GM18526 (cell line): ENCODE results near the gene HADH.

Experiments used
- POLR2A ChIP-seq: IDR thresholded peaks from 3 replicates; pipeline ENCODE4 v1.6.1; 2011; ENCODE audit not compliant: insufficient read length; ENCODE audit errors: extremely low read depth

Gene HADH

GRCh38 chr4:107991945-107992630 is 2.4 kb downstream of the HADH start:
- TF ChIP-seq POLR2A = no peak

GRCh38 chr4:107993969-107994368 is 4.3 kb downstream of the HADH start:
- TF ChIP-seq POLR2A = no peak

GRCh38 chr4:107994894-107995293 is 5.2 kb downstream of the HADH start:
- TF ChIP-seq POLR2A = no peak

GRCh38 chr4:107996949-107997788 is 7.5 kb downstream of the HADH start:
- no peak for TF ChIP-seq POLR2A

- no peak for TF ChIP-seq POLR2A
Observed at GRCh38 chr4:107997794-107998193, 8.1 kb downstream of the HADH start.

- TF ChIP-seq POLR2A = no peak
Observed at GRCh38 chr4:107999932-108000539, 10.3 kb downstream of the HADH start.

- no peak for TF ChIP-seq POLR2A
Observed at GRCh38 chr4:108001540-108002135, 11.9 kb downstream of the HADH start.

- no peak for TF ChIP-seq POLR2A
Observed at GRCh38 chr4:108003982-108004515, 14.4 kb downstream of the HADH start.

GRCh38 chr4:108004646-108005045 is 15.0 kb downstream of the HADH start:
- TF ChIP-seq POLR2A = no peak

- TF ChIP-seq POLR2A = no peak
Observed at GRCh38 chr4:108005807-108006206, 16.1 kb downstream of the HADH start.

GRCh38 chr4:108006361-108006760 is 16.7 kb downstream of the HADH start:
- TF ChIP-seq POLR2A = no peak

- no peak for TF ChIP-seq POLR2A
Observed at GRCh38 chr4:108007984-108008383, 18.3 kb downstream of the HADH start.

GRCh38 chr4:108008721-108009120 is 19.0 kb downstream of the HADH start:
- TF ChIP-seq POLR2A = no peak

- TF ChIP-seq POLR2A = no peak
Observed at GRCh38 chr4:108010167-108010566, 20.5 kb downstream of the HADH start.

GRCh38 chr4:108013327-108013726 is 23.6 kb downstream of the HADH start:
- no peak for TF ChIP-seq POLR2A
